GM21737 (cell line): ENCODE data around the gene LRRC25.
"Not testable (repeated sequence)": the region's sequence is repeated elsewhere in the genome, so short reads cannot be mapped to it uniquely, and the experiment has no call there.

Experiments used
- ATAC-seq: cut with Tn5 transposase; IDR thresholded peaks from one replicate; pipeline ENCODE4 v1.9.1; 2021; ENCODE audit warnings: mild to moderate bottlenecking, moderate library complexity; ENCODE audit not compliant: unreplicated experiment

LRRC25 gene

GRCh38 chr19:18380843-18381242 is 16.6 kb downstream of the LRRC25 start:
- ATAC-seq = no peak

GRCh38 chr19:18379803-18380747 is 17.3 kb downstream of the LRRC25 start:
- no peak for ATAC-seq

DNA sequence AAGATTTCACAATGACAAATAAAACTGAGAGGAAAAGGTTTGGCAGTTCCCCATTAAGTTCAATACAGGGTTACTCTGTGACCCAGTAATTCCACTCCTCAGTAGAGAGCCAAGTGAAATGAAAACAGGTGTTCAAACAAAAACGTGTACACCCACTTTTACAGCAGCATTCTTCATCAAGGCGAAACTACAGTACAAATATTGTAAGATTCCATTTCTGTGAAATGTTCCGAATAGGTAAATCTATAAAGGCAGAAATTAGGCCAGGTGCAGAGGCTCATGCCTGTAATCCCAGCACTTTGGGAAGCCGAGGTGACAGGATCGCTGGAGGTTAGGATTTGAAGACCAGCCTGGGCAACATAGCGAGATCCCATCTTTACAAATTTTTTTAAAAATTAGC is 20.4 kb downstream of the LRRC25 start:
- no peak for ATAC-seq

- ATAC-seq = peak; percentile 74
Measured at GRCh38 chr19:18373892-18374629, 23.4 kb downstream of the LRRC25 start.

GRCh38 chr19:18373407-18373891 is 24.0 kb downstream of the LRRC25 start:
- ATAC-seq = no peak

DNA sequence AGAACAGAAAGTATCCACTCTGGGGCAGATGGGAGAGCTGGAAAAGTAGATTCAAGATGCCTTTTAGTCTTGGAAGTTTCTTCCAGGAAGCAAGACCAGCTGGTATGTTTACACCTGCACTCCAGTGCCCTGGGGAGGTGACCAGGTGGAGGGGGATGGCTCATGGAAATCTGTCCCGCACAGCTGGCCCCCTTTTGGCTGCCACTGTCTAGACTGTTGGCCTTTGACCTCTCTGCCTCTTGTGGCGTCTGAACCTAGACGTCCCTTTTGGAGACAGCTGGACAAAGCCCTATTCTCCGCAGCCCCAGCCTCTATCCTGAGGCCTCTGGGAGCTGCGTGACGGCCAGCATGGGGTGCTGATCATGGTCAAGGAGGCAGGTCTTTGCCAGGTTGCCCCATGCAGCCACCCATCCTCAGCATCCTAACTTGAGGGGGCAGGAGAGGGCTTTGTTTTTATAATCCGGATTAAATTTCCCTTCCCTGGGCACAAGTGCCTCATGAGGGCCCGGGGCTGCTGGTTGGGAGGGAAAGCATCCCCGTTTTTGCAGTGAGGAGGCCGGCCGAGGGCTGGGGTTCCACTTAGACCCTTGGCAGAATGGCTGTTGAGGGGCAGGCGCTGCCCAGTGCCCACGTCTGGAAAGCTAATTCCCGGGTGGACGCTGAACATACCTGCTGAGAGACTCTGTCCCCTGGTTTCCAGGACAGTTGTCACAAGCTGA is 28.8 kb downstream of the LRRC25 start:
- no peak for ATAC-seq

GRCh38 chr19:18366021-18366435 is 31.4 kb downstream of the LRRC25 start:
- no peak for ATAC-seq

GRCh38 chr19:18364826-18365528 is 32.4 kb downstream of the LRRC25 start:
- ATAC-seq = no peak

GRCh38 chr19:18364277-18364825 is 33.1 kb downstream of the LRRC25 start:
- not testable (repeated sequence) for ATAC-seq

GRCh38 chr19:18363787-18364186 is 33.6 kb downstream of the LRRC25 start:
- no peak for ATAC-seq

- no peak for ATAC-seq
Measured at GRCh38 chr19:18362934-18363542, 34.4 kb downstream of the LRRC25 start.

DNA sequence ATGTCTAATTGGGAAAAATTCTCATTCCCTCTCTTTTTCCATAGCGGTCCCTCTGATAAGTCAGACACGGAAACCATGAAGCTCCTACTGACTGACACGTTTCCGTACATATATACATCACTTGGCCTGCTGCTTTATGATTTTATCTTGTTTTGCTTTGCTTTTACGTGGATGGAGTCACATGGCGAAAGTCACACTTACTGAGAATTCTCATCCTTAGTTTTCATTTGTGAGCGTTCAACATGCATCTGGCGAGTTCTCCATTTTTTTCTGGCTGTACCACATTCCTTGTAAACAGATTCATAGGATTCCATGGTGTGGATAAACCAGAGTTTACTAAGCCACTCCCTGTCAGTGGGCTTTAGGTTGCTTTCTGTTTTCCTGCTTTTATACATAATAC is 35.8 kb downstream of the LRRC25 start:
- ATAC-seq = no peak

DNA sequence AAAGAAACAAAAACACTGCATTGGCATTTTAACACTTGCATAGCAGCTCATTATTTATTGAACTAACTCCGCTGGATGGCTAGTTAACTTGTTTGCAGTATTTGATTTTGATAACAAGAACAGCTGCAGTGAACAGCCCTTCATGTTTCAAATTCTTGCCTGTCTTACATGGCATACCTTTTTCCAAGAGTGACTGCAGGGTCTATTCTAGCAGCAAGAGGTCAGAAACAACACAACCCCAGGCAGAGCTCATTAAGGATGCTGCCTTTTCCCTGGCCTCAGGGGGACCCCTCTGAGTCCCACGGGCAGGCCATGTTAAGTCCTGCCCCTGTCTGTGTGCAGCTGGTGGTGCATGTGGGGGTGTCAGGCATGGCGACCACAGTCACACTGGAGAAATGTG is 40.4 kb downstream of the LRRC25 start:
- no peak for ATAC-seq

- ATAC-seq = not testable (repeated sequence)
Measured at GRCh38 chr19:18354743-18355142, 42.7 kb downstream of the LRRC25 start.

GRCh38 chr19:18353378-18354005 is 43.9 kb downstream of the LRRC25 start:
- ATAC-seq = no peak

- no peak for ATAC-seq
Measured at GRCh38 chr19:18351544-18351943, 45.9 kb downstream of the LRRC25 start.

GRCh38 chr19:18350490-18350889 is 46.9 kb downstream of the LRRC25 start:
- no peak for ATAC-seq

DNA sequence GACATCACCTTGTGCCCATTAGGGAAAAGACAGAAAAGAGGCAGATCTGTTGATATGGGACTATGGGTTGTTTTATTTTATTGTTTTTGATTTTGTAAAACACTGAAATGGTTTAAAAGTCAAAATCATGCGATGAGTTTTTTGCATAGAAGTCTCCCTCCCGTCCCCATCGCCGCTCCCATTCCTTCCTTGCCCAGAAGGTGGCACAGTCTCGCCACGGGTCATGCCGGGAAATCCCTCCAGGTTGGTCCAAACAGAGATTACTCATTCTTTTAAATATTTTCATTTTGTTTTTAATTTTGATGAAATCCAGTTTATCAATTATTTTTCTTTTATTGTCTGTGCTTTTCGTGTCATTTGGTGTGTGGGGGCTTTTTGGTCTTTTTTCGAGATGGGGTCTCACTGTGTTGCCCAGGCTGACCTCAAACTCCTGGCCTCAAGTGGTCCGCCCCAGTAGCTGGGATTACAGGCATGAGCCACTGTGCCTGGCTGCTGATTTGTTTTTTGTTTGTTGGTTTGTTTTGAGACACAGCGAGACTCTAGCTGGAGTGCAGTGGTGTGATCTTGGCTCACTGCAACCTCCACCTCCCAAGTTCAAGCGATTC is 47.8 kb downstream of the LRRC25 start:
- ATAC-seq = no peak

- not testable (repeated sequence) for ATAC-seq
Measured at GRCh38 chr19:18348818-18349339, 48.5 kb downstream of the LRRC25 start.
